ENCODE results near the gene DIP2C.

Gene DIP2C

DNA sequence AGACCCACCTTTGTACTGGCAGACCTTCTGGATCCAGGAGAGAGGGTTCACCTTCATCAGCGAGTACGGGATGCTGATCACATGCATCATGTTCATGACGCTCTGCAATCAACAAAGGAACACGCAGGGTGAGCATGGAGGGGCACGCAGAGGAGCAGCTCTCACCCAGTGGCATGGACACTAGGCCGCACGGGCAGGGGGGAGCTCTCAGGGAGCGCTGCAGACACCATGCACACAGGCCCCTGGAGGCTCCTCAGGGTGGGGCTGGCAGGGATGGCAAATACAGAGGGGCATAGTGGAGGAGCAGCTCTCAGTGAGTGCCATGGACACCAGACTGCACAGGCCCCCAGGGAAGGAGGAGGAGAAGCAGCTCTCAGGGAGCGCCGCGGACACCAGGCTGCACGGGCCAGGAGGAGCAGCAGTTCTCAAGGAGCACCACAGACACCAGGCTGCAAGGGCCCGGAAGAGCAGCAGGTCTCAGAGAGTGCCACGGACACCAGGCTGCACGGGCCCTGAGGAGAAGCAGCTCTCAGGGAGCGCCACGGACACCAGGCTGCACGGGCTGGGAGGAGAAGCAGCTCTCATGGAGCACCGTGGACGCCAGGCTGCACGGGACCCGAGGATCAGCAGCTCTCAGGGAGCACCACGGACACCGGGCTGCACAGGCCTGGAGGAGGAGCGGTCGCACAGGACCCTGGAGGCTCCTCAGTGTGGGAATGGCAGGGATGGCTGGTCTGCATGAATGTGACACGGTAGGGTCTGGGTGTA lies 304.7 kb downstream of the DIP2C start:
- no peak for DNase-seq (ENCODE audit: low spot score)
- TF ChIP-seq, protein P1, sequence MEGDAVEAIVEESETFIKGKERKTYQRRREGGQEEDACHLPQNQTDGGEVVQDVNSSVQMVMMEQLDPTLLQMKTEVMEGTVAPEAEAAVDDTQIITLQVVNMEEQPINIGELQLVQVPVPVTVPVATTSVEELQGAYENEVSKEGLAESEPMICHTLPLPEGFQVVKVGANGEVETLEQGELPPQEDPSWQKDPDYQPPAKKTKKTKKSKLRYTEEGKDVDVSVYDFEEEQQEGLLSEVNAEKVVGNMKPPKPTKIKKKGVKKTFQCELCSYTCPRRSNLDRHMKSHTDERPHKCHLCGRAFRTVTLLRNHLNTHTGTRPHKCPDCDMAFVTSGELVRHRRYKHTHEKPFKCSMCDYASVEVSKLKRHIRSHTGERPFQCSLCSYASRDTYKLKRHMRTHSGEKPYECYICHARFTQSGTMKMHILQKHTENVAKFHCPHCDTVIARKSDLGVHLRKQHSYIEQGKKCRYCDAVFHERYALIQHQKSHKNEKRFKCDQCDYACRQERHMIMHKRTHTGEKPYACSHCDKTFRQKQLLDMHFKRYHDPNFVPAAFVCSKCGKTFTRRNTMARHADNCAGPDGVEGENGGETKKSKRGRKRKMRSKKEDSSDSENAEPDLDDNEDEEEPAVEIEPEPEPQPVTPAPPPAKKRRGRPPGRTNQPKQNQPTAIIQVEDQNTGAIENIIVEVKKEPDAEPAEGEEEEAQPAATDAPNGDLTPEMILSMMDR (IDR thresholded peaks at IDR 0.05; ENCODE audit: borderline replicate concordance, control extremely low read depth, extremely low read depth, insufficient read depth, missing control alignments), result no peak
- in situ Hi-C loops (cut with MboI; ENCODE audit: low sequenced_read_pairs, unreplicated experiment), result no loop called here

DNA sequence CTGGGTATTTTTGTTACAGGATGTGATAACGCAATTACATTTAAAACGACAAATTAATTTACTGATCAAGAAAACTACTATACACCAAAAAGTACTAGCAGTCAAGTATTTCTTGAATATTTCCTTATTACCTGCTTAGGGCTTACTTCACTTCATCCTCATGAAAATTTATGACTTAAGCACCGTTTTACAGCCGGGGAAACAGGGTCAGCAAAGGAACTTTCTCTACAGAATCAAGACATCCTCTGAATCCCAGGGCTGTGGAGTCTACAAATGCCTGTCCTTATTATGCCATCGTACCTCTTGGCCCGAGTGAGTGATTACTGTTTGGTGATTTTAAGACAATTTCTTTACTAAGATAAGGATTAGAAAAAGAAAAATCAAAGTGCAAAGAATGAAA lies 305.9 kb downstream of the DIP2C start:
- in situ Hi-C loops (cut with MboI; ENCODE audit: low sequenced_read_pairs, unreplicated experiment), result no loop called here
- DNase-seq (ENCODE audit: low spot score), result no peak
- TF ChIP-seq, protein P1 (IDR thresholded peaks at IDR 0.05; ENCODE audit: borderline replicate concordance, control extremely low read depth, extremely low read depth, insufficient read depth, missing control alignments), result no peak

DNA sequence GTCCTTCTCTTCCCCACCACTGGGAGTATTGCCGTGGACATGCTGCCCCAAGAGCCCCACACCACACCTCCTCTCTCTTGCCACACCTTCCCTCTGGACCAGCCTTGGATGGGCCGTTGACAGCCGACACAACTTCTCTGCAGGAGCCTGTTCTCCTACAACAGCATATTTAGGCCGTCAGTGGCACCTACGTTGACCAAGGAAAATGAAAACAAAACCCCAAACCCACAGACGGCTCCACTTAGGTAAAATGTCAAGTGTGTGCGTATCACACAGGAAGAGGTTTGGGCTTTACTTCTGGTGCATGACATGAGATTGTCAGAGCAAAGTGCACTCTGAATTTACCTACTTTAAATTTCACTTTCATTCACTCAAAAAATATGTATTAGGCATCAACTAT lies 307.7 kb downstream of the DIP2C start:
- in situ Hi-C loops (cut with MboI; ENCODE audit: low sequenced_read_pairs, unreplicated experiment), result no loop called here
- TF ChIP-seq, protein P1 (IDR thresholded peaks at IDR 0.05; ENCODE audit: borderline replicate concordance, control extremely low read depth, extremely low read depth, insufficient read depth, missing control alignments), result no peak
- no peak for DNase-seq (ENCODE audit: low spot score)

DNA sequence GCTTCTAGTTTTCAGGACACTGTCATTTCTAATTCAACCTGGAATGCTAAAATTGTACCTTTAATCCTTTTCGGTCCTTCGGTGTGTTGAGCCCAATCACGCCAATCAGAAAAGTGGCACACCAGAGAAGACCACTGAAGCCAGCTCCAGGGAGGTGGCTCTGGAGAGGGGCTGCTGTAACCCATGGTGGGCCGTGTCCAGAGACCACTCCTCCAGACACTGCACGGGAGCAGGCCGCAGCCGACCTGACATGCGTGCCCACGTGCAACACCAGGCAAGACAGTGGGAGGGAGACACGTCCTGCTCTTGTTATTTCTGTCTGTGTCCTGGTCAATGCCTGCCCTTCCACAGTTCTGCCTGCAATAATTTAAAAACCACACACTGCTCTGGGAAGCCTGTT lies 308.1 kb downstream of the DIP2C start:
- in situ Hi-C loops (cut with MboI; ENCODE audit: low sequenced_read_pairs, unreplicated experiment), result no loop called here
- no peak for DNase-seq (ENCODE audit: low spot score)
- TF ChIP-seq, protein P1 (IDR thresholded peaks at IDR 0.05; ENCODE audit: borderline replicate concordance, control extremely low read depth, extremely low read depth, insufficient read depth, missing control alignments), result no peak

DNA sequence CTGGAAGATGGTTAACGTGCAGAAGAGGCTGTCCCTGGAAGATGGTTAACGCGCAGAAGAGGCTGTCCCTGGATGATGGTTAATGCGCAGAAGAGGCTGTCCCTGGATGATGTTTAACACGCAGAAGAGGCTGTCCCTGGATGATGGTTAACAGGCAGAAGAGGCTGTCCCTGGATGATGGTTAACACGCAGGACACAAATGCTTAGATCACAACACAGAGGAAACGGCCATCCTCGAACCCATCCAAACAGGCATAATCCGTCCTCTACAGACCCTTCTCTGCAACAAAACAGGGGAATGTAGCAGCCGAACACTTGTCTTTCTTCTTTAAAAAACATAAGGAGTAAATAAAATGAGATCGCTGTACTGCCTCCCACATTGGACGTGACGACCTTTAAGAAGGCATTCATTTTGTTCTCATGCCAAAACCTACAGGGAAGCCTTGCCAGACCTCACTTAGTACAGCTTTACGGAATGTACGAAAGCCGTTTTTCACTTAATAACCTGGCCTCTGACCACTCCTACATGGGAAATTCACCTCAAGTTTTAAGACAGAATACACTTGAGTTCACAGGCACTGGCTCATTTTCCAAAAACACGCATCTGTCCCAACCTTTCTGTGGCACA lies 309.0 kb downstream of the DIP2C start:
- no peak for DNase-seq (ENCODE audit: low spot score)
- in situ Hi-C loops (cut with MboI; ENCODE audit: low sequenced_read_pairs, unreplicated experiment), result no loop called here
- TF ChIP-seq, protein P1 (IDR thresholded peaks at IDR 0.05; ENCODE audit: borderline replicate concordance, control extremely low read depth, extremely low read depth, insufficient read depth, missing control alignments), result no peak

DNA sequence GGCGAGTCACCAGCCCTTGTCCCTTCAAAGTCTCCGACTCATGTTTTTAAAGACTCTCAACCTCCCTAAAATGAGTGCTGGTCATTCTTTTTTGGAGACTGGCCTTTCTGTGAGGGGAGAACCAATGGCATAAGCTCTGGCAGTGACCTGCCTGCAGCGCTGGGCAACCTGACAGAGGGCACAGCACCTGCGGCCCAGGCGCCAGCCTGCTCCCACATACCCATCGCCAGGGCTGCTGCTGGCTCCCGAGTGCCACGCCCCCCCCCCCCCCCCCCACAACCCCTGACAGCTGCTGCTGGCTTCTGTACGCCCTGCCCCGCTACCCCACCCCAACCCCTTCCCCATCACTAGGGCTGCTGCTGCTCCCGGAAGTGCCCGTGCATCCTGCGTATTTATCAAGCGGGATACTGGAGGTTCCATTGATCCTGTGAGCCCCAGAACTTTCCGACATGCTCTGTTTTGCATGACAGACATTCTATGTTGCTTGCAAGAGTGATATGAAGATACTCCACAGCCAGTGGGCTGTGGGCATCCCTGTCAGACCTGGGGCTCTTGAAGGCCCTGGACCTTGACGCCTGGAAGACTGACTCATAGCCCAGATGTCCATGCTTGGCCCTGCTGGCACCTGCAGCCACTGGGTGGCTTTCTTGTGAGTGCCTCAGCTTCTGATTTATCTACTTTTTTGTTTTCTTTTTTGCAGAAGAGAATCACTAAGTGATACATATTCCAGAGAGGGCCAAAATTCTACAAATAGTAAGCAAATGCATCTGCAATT lies 310.4 kb downstream of the DIP2C start:
- TF ChIP-seq, protein P1 (IDR thresholded peaks at IDR 0.05; ENCODE audit: borderline replicate concordance, control extremely low read depth, extremely low read depth, insufficient read depth, missing control alignments), result no peak
- in situ Hi-C loops (cut with MboI; ENCODE audit: low sequenced_read_pairs, unreplicated experiment), result no loop called here
- no peak for DNase-seq (ENCODE audit: low spot score)

Measured in GM13976 (cell line).